ENCODE measurements around the gene RALGAPA2. TPM values are rescaled to one million over a fixed set of nuclear protein-coding genes. Genes with fewer than 3 reads are reported as not detected.

RALGAPA2 gene
- total RNA-seq, 2 donors from 2014 or later, result 27.8 to 28.5 TPM

GRCh38 chr20:20553541-20553940, 158.9 kb downstream of the RALGAPA2 start:
- Histone ChIP-seq H3K27me3 (no peaks in the 10 kb centered on the region), H3K27ac (no peak overlapping the region), H3K4me3 (no peak overlapping the region), H3K36me3 (no peaks in the 10 kb centered on the region), H3K4me1 (no peaks in the 10 kb centered on the region), H3K9me3 (peaks cover 0 to 9% of the 10 kb centered on the region in 2 donors)
- TF ChIP-seq CTCF (IDR thresholded peaks at IDR 0.05), result no peak
- no peak for DNase-seq (ENCODE audit: low spot score)

GRCh38 chr20:20552076-20552475, 160.4 kb downstream of the RALGAPA2 start:
- Histone ChIP-seq H3K4me1 (no peaks in the 10 kb centered on the region), H3K27me3 (no peaks in the 10 kb centered on the region), H3K9me3 (peaks cover 0 to 9% of the 10 kb centered on the region in 2 donors)

DNA sequence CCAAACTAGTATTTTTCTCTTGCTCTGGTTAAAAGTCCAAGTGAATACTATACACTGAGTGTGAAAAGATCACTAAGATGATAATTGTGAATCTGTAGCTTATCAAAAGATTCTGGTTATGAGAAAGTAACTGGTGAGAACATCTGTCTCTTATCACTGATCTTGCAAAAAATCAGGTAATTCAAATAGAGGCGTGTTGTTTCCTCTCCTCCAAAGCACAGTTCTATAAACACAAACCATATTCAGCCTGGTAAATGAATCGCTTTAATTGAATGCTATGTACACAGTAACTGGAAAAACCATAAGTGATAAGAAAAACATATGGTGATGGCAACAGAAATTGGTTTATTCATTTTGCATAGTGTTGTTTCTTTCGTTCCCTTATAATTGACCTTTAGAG, 161.0 kb downstream of the RALGAPA2 start:
- Histone ChIP-seq H3K4me1 (no peaks in the 10 kb centered on the region), H3K4me3 (no peak overlapping the region), H3K27ac (no peak overlapping the region), H3K27me3 (no peaks in the 10 kb centered on the region), H3K36me3 (no peaks in the 10 kb centered on the region), H3K9me3 (peaks cover 0 to 9% of the 10 kb centered on the region in 2 donors)
- no peak for DNase-seq (ENCODE audit: low spot score)
- TF ChIP-seq CTCF (IDR thresholded peaks at IDR 0.05), result no peak

More at GRCh38 chr20:20552076-20552475, 160.4 kb downstream of the RALGAPA2 start:
- Histone ChIP-seq H3K36me3 (no peaks in the 10 kb centered on the region), H3K4me3 (no peak overlapping the region), H3K27ac (no peak overlapping the region)
- no peak for DNase-seq (ENCODE audit: low spot score)
- TF ChIP-seq CTCF (IDR thresholded peaks at IDR 0.05), result no peak

GRCh38 chr20:20549704-20550103, 162.7 kb downstream of the RALGAPA2 start:
- no peaks in the 10 kb centered on the region for H3K4me1 ChIP-seq
- H3K27ac ChIP-seq, result no peak overlapping the region
- H3K36me3 ChIP-seq, result no peaks in the 10 kb centered on the region
- H3K4me3 ChIP-seq, result no peak overlapping the region
- H3K27me3 ChIP-seq, result no peaks in the 10 kb centered on the region
- H3K9me3 ChIP-seq, result peaks cover 0 to 2% of the 10 kb centered on the region in 2 donors
- DNase-seq (ENCODE audit: low spot score), result no peak
- TF ChIP-seq CTCF (IDR thresholded peaks at IDR 0.05), result no peak

GRCh38 chr20:20549267-20549612, 163.2 kb downstream of the RALGAPA2 start:
- DNase-seq (ENCODE audit: low spot score), result no peak
- no peak for TF ChIP-seq CTCF (IDR thresholded peaks at IDR 0.05)
- no peak overlapping the region for H3K4me3 ChIP-seq
- H3K36me3 ChIP-seq, result no peaks in the 10 kb centered on the region
- no peaks in the 10 kb centered on the region for H3K9me3 ChIP-seq
- no peak overlapping the region for H3K27ac ChIP-seq
- no peaks in the 10 kb centered on the region for H3K27me3 ChIP-seq
- H3K4me1 ChIP-seq, result no peaks in the 10 kb centered on the region

GRCh38 chr20:20548527-20549266, 163.7 kb downstream of the RALGAPA2 start:
- no peak for DNase-seq (ENCODE audit: low spot score)
- Histone ChIP-seq H3K9me3 (no peaks in the 10 kb centered on the region), H3K27ac (no peak overlapping the region), H3K4me1 (no peaks in the 10 kb centered on the region), H3K4me3 (no peak overlapping the region), H3K36me3 (no peaks in the 10 kb centered on the region), H3K27me3 (no peaks in the 10 kb centered on the region)
- no peak for TF ChIP-seq CTCF (IDR thresholded peaks at IDR 0.05)

Data from right atrium auricular region (tissue), 2 donors.